ENCODE measurements around the gene CA9. TPM values are rescaled to one million over a fixed set of nuclear protein-coding genes. Genes with fewer than 3 reads are reported as not detected.

The CA9 gene
- total RNA-seq, 1 experiment from 2014 or later, result 8.5 TPM

DNA sequence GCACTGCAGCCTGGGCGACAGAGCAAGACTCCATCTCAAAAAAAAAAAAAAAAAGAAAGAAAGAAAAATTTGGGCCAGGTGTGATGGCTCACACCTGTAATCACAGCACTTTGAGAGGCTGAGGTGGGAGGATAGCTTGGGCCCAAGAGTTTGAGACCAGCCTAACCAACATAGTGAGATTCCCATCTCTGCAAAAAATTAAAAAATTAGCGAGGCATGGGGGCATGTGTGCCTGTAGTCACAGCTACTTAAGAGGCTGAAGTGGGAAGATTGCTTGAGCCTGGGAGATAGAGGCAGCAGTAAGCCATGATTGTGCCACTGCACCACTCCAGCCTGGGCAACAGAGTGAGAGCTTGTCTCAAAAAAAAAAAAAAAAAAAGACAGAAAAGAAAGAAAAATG is 20.1 kb upstream of the CA9 start:
- Histone ChIP-seq H3K4me3 (replicated peaks in 1 of 2; ENCODE audit: low read depth in 1 of 2, low read length in 2 of 2) (no peak overlapping the region), H3K9ac (ENCODE audit: low read length) (no peak overlapping the region), H3K79me2 (ENCODE audit: insufficient read depth, low read length) (no peaks in the 10 kb centered on the region), H3K9me3 (ENCODE audit: control insufficient read depth in 1 of 2, insufficient read depth in 1 of 2, low read depth in 1 of 2, low read length in 2 of 2) (no peaks in the 10 kb centered on the region), H4K20me1 (ENCODE audit: insufficient read depth) (no peaks in the 10 kb centered on the region), H3K27ac (ENCODE audit: low read depth, low read length) (no peak overlapping the region), H3K4me1 (ENCODE audit: control insufficient read depth in 1 of 2, insufficient read depth in 2 of 2, low read length in 2 of 2) (peaks cover 5 to 21% of the 10 kb centered on the region in 2 experiments; a peak in 3 of 4 replicates), H3K36me3 (ENCODE audit: control insufficient read depth in 1 of 2, insufficient read depth in 2 of 2, low read length in 2 of 2) (no peaks in the 10 kb centered on the region), H3K4me2 (ENCODE audit: low read length) (no peak overlapping the region), H2AFZ (ENCODE audit: low read depth, low read length, poor library complexity, severe bottlenecking) (no peak overlapping the region), H3K27me3 (ENCODE audit: insufficient read depth, low read length) (no peaks in the 10 kb centered on the region), H3K9me2 (ENCODE audit: insufficient read depth) (no peaks in the 10 kb centered on the region)
- BruUV-seq (replicated peaks), result no TSS peak
- no peak for DNase-seq (ENCODE audit: low read depth, low spot score)
- ChIA-PET CTCF (no interaction called here), POLR2A (no interaction called here), RAD21 (ENCODE audit: low non-redundant PET in 1 of 2, low total read pairs in 2 of 2, uncharacterized antibody in 2 of 2, unreplicated experiment in 2 of 2) (interaction anchor here in 1 of 2 experiments (0.7 kb wide), 1 partner anchor 115 kb away, joined by 3 read pairs; no protein-coding TSS in a partner anchor)
- intact Hi-C loops (cut with micrococcal nuclease), result loop anchor here (10.0 kb wide), 1 partner anchor 539 kb away; the partner anchor contains the start of gene ATOSB
- no peak for ATAC-seq
- TF ChIP-seq YY1 (IDR thresholded peaks at IDR 0.05; ENCODE audit: extremely low read depth, insufficient replicate concordance, low read depth, low read length), result no peak
- no peak for TF ChIP-seq MAX (IDR thresholded peaks at IDR 0.05)
- no peak for TF ChIP-seq EZH2phosphoT487 (IDR thresholded peaks at IDR 0.05; ENCODE audit: borderline replicate concordance)
- TF ChIP-seq ZFX (IDR thresholded peaks at IDR 0.05), result no peak
- no peak for TF ChIP-seq CBX3 (IDR thresholded peaks at IDR 0.05; ENCODE audit: low read depth)
- TF ChIP-seq SIN3A (IDR thresholded peaks at IDR 0.05; ENCODE audit: low read depth), result no peak
- TF ChIP-seq CTCF (IDR thresholded peaks at IDR 0.05 in 2 of 3, conservative IDR thresholded peaks at IDR 0.05 in 1 of 3; ENCODE audit: borderline replicate concordance in 1 of 3, insufficient read depth in 1 of 3, low read depth in 2 of 3, low read length in 2 of 3), result no peak

Measured in HCT116 (cell line).